NCI-H2029 treated with DMSO at 0.1 percent for 48 hours (cell line): ENCODE results near the gene DNMT1.

Experiments
- DNase-seq: peaks from one replicate; lab custom pipeline; 2025; lab: John Stamatoyannopoulos, UW

DNMT1 gene

DNA sequence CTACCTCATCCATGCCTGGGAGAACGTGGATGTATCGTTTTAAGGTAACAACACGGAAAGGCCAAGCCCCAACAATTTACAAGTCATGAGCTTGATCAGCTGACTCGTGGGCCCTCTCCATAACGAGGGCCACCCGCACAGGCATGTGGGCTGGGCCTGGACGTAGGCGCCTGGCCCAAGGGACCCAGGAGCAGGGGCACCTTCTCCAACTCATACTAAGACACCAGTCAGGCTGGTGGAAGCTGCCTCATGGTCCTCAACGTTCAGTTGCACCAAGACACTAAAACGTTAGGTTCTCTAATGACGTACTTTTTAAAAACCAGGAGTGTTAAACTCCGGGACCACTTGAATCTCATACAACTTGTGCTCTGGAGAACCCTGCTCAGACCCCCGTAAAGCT is 53.3 kb downstream of the DNMT1 start:
- no peak for DNase-seq

DNA sequence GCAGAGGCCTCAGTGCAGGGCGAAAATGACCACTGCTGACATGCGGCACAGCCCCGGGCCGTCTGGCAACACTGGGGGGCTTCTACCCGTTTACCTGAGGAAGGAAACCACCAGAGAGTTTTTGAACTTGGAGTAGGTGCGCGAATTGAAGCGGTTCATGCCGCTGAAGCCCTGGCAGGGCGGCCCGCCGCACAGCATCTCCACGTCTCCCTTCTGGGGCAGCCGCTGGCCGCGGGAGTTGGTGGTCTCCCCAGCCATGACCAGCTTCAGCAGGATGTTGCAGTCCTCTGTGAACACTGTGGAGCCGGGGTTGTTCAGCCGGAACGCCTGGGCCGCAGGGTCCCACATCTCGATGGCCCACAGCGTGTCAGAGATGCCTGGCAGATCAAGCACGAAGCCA is 54.8 kb downstream of the DNMT1 start:
- DNase-seq, result no peak

DNA sequence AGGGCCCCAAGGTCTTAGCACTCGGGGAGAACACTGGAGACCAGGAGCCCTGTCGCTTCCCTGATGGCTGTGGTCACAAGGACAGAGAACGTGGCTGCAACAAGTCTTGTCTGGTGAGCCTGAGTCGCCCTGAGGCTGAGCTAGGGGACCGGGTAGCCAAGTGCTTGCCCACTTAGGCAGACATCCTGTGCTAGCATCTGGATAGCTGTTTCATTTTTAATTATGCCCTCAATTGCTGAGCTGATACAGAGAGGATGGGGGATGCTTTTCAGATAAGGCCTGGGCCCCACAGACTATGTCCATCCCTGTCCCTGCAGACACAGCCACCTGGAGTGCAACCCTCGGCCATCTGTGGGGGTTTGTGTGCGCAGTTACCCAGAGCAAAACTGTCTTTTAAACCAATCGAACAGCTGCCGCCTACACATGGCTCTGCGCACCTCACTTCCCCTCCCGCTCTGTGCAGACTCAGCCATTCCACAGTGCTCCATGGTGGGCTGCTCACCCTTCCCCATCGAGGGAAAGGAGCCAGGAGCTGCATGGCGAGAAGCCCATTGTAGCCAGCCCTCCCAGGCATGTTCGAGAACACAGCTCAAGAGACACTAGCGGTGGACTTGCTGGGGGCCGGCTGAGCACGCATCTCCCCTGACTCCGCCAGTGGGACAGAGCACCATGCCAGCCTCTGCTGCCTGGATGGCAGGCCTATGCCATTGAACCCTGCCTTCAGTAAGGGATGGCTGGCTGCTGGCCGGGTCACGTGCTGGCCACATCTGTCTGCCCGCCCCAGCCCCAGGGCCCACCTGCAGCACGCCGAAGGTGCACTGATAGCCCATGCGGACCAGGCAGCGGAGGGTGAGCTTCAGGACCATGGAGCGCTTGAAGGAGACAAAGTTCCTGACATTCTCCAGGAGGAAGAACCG is 55.6 kb downstream of the DNMT1 start:
- no peak for DNase-seq

GRCh38 chr19:10137751-10138682 is 56.7 kb downstream of the DNMT1 start:
- DNase-seq, result no peak

GRCh38 chr19:10136936-10137335 is 57.8 kb downstream of the DNMT1 start:
- no peak for DNase-seq

DNA sequence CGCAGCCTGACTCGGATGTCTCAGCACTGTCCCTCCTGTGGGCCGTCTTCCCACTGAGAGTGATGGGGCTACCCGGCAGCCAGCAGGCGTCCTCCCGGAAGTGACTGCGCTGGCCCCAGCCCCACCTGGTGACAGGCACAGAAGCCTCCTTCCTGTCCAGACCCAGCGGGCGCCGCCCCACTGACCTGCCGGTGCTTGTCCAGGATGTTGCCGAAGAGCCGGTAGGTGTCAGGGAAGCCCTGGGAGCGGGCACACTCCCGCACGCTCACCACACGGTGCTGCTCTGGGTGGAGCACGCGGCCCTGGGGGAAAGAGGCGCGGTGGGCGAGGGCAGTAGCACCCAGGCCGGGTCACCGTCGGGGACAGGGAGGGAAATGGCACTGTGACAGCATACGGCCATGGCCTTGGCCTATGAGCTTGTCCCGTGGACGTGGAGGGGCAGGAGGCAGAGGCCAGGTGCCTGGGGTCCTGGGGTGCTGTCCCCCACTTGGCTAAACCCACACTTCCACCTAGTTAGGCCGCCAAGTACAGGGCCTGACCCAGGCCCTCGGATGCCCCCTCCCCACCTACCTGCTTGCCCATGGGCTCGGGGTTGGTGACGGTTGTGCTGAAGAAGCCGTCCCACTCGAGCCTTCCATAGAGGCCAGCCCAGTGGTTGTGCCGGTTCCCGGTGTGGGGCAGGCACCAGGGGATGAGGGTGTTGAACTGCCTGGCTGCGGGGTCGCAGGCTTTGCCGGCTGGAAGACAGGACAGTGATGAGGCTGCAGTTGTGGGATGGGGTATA is 59.0 kb downstream of the DNMT1 start:
- DNase-seq, result no peak

- no peak for DNase-seq
These were observed 60.7 kb downstream of the DNMT1 start for GRCh38 chr19:10134040-10134439.

DNA sequence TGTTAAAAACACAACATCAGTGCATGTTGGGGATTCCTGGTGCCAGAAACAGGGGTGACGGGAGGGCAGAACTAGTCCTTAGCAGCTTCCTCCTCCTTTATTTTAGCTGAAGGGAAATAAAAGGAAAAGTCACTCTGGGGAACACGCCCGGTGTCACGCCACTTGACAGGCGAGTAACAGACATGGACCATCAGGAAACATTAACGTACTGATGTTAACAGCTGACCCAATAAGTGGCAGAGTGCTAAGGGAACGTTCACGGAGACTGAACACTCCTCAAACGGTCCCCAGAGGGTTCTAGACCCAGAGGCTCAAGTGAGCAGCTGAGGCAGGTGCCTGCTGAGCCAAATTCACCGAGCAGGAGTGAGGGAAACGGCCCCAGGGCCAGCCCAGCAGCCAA is 61.2 kb downstream of the DNMT1 start:
- no peak for DNase-seq

DNA sequence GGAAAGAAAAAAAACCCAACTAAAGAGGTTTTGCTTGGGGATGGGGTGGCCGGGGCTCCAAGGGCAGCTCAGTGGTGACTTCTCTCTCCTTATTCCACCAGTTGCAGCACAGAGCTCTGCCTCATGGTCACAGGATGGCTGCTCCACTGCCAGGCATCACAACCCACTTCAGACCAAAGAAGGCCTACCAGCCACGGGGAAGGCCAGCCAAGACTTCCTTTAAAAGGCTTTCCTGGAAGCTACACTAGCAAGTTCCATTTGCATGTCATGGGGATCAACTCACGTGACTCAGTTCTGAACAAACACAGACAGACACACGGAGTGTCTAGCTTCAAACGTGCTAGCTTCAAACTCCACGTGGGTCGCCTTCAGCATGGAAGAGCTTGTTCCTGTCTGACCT is 61.8 kb downstream of the DNMT1 start:
- DNase-seq, result no peak

DNA sequence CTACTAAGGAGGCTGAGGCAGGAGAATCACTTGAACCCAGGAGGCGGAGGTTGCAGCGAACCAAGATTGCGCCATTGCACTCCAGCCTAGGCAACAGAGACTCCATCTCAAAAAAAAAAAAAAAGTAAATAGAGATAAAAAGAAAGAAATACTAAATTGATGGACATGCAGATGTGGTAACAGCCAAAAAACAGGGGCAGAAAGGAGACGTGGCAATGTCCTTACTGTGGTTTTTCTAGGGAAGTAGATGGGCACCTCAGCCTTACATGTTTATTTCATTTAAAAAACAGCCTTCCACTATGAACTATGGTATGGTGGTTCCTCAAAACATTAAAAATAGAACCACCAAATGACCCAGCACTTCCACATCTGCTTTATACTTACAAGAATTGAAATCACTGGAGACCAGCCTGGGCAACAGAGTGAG is 68.5 kb downstream of the DNMT1 start:
- DNase-seq, result no peak

DNA sequence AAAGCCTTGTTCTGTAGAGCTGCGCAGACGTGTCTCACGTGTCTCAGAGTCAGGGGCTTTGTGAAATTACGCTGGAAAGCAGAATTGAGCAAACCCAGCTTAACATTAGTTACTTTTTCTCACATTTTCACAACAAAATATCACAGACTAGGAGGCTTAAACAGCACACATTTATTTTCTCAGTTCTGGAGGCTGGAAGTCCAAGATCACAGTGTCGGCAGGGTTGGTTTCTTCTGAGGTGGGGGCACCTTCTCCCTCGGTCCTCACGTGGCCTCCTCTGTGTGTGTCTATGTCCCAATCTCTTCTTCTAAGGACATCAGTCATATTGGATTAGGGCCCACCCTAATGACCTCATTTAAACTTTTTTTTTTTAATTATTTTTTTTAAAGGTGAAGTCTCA is 70.3 kb downstream of the DNMT1 start:
- DNase-seq, result no peak

DNA sequence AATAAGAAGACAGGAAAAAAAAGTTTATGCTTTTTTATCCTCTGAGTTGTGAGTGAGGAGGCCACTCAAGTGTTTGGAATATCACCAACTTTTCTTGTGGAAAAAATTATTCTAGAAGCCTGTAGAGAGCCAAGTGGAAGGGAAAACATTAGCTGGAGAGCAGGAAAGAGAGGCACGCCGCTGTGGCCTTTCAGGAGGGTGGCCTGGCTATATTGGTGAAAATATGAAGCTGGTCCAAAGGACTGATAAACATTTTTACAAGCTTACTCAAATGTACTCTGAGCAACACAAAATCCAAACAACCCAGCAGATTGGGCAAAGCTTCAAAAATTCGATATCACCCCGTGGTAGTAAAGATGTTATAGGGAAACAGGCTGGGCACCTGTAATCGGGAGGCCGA is 72.7 kb downstream of the DNMT1 start:
- no peak for DNase-seq

DNA sequence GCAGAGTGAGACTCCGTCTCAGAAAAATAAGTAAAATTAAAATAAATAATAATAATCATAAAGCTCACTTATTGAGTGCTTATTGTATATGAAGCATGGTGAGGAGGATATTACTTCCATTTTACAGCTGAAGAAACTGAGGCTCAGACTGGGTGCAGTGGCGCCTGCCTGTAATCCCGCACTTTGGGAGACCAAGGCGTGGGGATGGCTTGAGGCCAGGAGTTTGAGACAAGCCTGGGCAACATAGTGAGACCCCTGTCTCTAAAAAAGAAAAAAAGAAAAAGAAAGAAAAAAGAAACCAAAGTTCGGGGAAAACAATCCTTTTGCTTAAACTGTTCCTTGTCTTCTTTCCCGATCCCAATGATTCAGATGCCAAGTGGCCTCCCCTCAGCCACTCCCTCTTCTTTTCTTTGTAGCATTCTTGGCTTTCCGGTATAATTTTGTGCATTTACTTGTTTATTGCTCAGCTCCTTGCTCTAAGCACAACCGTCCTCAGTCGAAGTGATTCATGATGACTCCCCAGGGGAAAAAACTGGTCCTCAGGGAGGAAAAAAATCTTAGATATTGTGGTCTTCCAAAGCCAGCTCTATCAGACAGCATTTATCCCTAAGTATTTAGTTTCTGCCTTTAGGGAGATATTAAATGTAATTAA is 74.1 kb downstream of the DNMT1 start:
- DNase-seq, result no peak

DNA sequence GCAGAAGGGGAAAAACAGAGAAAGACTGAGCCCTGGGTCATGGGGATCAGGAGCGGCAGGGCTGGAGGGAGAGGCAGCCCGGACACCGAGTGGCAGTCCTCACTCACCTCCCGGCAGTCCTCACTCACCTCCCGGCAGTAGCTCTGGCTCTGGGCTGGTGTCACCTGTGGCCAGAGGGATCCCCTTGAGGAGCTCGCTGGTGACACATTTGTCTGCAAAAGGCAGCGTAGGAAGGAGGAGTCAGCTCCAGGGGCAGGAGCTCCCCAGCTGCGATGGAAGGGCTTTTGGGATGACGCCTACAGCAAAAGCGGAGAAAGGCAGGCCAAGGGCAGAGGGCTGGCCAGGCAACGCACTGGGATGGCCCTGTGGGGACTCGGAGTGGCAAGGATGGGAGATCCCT is 75.8 kb downstream of the DNMT1 start:
- DNase-seq, result no peak

DNA sequence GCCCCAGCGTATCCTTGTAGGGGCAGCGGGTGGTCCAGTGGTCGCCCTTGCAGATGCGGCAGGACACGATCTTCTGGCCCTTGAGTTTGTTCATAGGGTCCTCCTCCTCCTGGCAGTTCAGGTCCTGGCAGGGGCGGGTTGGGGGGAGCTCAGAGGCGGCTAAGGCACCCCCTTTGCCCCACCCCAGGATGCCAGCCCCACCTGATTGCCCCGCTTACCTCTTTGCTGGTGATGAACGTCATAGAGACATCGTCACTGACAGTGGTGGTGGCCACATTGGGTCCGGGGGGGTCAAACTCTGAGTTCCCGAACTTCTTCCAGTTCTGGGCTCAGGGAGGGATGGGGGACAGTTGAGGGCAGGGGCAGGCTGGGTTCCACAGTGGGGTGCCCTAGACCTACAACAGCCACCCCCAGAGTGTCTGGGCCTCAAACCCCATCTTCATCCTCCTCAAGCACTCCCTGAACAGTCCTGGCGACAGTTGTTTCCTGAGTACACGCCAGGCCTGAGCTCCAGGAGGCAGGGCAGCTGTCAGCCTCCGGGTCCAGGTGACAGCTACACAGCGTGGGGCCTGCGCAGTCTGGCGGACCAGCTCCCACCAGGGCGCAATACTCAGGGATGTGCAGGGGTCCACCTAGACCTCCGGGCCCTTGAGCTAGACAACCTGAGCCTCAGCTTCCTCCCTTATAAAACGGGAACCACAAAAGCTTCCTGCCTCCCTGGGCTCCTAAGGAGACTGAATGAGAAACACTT is 77.7 kb downstream of the DNMT1 start:
- no peak for DNase-seq

- DNase-seq, result no peak
These were observed 78.5 kb downstream of the DNMT1 start for GRCh38 chr19:10116085-10116865.

DNA sequence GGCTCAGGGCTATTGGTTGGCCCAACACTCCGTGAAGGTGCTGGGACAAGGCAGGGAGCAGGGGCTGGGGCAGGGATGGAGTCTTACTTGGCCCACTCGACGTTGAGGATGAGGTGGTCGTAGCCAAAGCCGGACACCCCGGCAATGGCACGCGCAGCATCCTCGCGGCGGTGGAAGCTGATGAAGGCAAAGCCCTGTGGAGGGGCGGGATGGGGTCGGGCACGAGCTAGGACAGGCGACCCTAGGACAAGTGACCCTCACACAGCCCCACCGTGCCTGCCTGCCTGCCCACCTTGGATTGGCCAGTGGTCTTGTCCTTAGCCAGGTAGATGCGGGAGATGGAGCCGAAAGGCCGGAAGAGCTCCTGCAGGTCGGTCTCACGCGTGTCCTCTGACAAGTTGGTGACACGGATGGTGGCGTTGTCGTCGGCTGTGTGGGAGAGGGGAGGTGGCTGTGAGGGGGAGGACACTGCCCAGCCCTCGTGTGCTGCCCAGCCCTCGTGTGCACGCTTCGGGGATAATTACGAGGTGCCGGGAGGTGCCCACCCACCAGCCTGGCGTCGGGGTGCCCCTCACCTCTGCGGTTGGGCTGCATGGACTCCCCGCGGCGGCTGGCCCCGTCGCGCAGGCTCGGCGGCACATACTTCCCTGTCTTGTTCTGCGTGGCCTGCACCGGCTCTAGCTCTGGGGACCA is 79.2 kb downstream of the DNMT1 start:
- no peak for DNase-seq

DNA sequence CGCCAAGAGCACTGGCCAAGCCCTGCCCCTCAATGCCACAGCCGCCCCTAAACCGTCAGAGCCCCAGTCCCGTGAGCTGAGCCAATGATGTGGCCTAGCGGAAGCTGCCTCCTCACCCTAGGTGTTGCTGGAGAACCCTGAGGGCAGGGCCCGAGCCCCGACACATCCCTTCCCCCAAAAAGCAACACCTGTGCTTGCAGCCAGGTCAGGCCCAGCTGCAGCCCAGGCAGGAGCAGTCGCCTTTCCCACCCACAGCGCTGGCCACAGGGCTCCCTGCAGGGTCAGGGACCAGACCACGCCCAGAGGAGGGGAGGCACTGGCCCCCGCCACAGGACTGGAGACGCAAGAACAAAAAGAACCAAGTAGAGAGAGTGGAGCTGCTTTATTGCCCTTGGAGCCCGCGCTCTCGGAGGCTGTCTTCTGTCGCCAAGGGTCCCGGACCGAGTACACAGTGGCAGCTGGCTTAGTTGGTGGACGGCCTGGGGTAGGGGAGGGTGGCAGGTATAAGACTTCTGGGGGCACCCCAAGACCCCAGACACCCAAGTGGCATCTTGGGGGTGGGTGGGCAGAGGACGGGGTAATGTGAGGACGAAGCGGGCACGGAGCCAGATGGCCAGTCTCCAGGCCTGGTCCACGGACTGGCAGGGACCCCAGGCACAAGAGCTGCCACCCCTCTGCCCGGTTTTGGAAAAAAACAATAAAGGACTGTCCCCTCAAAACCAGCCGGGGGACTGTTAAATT is 79.9 kb downstream of the DNMT1 start:
- DNase-seq, result no peak
